Right renal pelvis (tissue), 4 donors: ENCODE results near the gene CASP5. TPM values are rescaled to one million over a fixed set of nuclear protein-coding genes. Genes with fewer than 3 reads are reported as not detected.
"Not testable (repeated sequence)": the region's sequence is repeated elsewhere in the genome, so short reads cannot be mapped to it uniquely, and the experiment has no call there.

ENCODE experiments used
- DNase-seq, 4 donors: peaks; one replicate each; pipeline ENCODE4 v3.0.0-alpha.2; 2013; ENCODE audit warnings: low read depth in 4 of 4, low spot score in 3 of 4, missing footprints in 1 of 4
- polyA plus RNA-seq, 4 donors: library from polyadenylated mRNA; unstranded; fragments of 120-200 nt; gene quantifications; one replicate each; pipeline ENCODE4 v1.2.1, GENCODE V29; 2013; ENCODE audit not compliant: insufficient read length in 4 of 4

The CASP5 gene
- polyA plus RNA-seq, 4 donors: not detected

GRCh38 chr11:105034388-105034787, 11.4 kb upstream of the CASP5 start:
- not testable (repeated sequence) for DNase-seq

- DNase-seq: no peak
These were observed 10.8 kb upstream of the CASP5 start for GRCh38 chr11:105033781-105034180.

GRCh38 chr11:105033343-105033742, 10.4 kb upstream of the CASP5 start:
- no peak for DNase-seq

GRCh38 chr11:105032495-105032894, 9.5 kb upstream of the CASP5 start:
- no peak for DNase-seq

GRCh38 chr11:105027678-105028077, 4.7 kb upstream of the CASP5 start:
- no peak for DNase-seq

- DNase-seq: no peak
These were observed 1.4 kb upstream of the CASP5 start for GRCh38 chr11:105024394-105024793.

GRCh38 chr11:105022527-105022926, 441 bp downstream of the CASP5 start:
- DNase-seq: no peak

- DNase-seq: no peak
These were observed 15.5 kb downstream of the CASP5 start for GRCh38 chr11:105007463-105007862.

- DNase-seq: no peak
These were observed 17.5 kb downstream of the CASP5 start for GRCh38 chr11:105005451-105005845.

- DNase-seq: no peak
These were observed 18.9 kb downstream of the CASP5 start for GRCh38 chr11:105004021-105004420.

GRCh38 chr11:105003151-105003550, 19.8 kb downstream of the CASP5 start:
- DNase-seq: no peak

GRCh38 chr11:105000797-105001196, 22.2 kb downstream of the CASP5 start:
- DNase-seq: no peak

GRCh38 chr11:105000167-105000566, 22.8 kb downstream of the CASP5 start:
- DNase-seq: no peak

- no peak for DNase-seq
These were observed 23.2 kb downstream of the CASP5 start for GRCh38 chr11:104999721-105000120.

GRCh38 chr11:104997288-104997687, 25.7 kb downstream of the CASP5 start:
- no peak for DNase-seq

GRCh38 chr11:104995001-104995408, 28.0 kb downstream of the CASP5 start:
- no peak for DNase-seq

- DNase-seq: no peak
These were observed 30.2 kb downstream of the CASP5 start for GRCh38 chr11:104992781-104993180.

- DNase-seq: no peak
These were observed 31.0 kb downstream of the CASP5 start for GRCh38 chr11:104991994-104992393.

GRCh38 chr11:104984808-104985207, 38.2 kb downstream of the CASP5 start:
- no peak for DNase-seq

GRCh38 chr11:104979839-104980238, 43.1 kb downstream of the CASP5 start:
- no peak for DNase-seq

GRCh38 chr11:104973616-104974015, 49.4 kb downstream of the CASP5 start:
- DNase-seq: no peak

GRCh38 chr11:104972924-104973323, 50.0 kb downstream of the CASP5 start:
- not testable (repeated sequence) for DNase-seq

- DNase-seq: no peak
These were observed 52.2 kb downstream of the CASP5 start for GRCh38 chr11:104970756-104971155.
